ENCODE results near the gene B3GALT5. TPM values are rescaled to one million over a fixed set of nuclear protein-coding genes. Genes with fewer than 3 reads are reported as not detected.

B3GALT5 gene
- total RNA-seq (not detected in 2 replicates), polyA plus RNA-seq (not detected in 2 replicates), polyA minus RNA-seq (0.07 TPM in 1 of 2 replicates, not detected in the other)
- under 0.01 TPM for total RNA-seq (2013)

GRCh38 chr21:39612233-39613040, at the start of gene B3GALT5:
TSS of gene B3GALT5 (plus strand) at chr21:39612940. CDS start at chr21:39660560, 47,620 bp downstream.
- H3K9me3 Mint-ChIP-seq (ENCODE audit: insufficient read depth), result no peaks in the 10 kb centered on the region
- DNase-seq, result no peak
- CTCF ChIA-PET, result no interaction called here
- WGBS (ENCODE audit: insufficient coverage), result 8% methylated on average over 57 of the region's 63 CpGs
- peaks cover 40% of the 10 kb centered on the region for H3K27me3 Mint-ChIP-seq
- peaks cover 7% of the 10 kb centered on the region for H3K4me1 Mint-ChIP-seq
- intact Hi-C loops (cut with micrococcal nuclease), result no loop called here
- H3K4me2 ChIP-seq (replicated peaks; ENCODE audit: low read depth, low read length, poor library complexity, severe bottlenecking), result no peak within 1 kb of the TSS
- no peak for TF ChIP-seq EZH2 (IDR thresholded peaks at IDR 0.05; ENCODE audit: borderline replicate concordance, insufficient read depth, low read depth, low read length, poor library complexity, severe bottlenecking)
- no peak for TF ChIP-seq CTCF (IDR thresholded peaks at IDR 0.05)
- H3K36me3 ChIP-seq (replicated peaks in 1 of 2; ENCODE audit: control extremely low read depth in 1 of 2, control insufficient read depth in 1 of 2, extremely low read depth in 1 of 2, insufficient read depth in 2 of 2, low read length in 1 of 2), result no peaks in the 10 kb centered on the region
- H3K27ac Mint-ChIP-seq, result no peak within 1 kb of the TSS
- H3K27me3 ChIP-seq (replicated peaks in 1 of 4; ENCODE audit: control extremely low read depth in 1 of 4, control insufficient read depth in 3 of 4, insufficient read depth in 4 of 4, low read length in 3 of 4), result peaks cover 0 to 23% (median 4%) of the 10 kb centered on the region in 4 experiments
- H3K9me3 ChIP-seq (ENCODE audit: control extremely low read depth in 1 of 3, control insufficient read depth in 2 of 3, insufficient read depth in 1 of 3, low read length in 2 of 3), result peaks cover 0 to 17% (median 0%) of the 10 kb centered on the region in 3 donors
- H2AFZ ChIP-seq (ENCODE audit: insufficient read depth, low read depth, low read length, poor library complexity, severe bottlenecking), result no peak within 1 kb of the TSS
- H3K4me1 ChIP-seq (ENCODE audit: control insufficient read depth in 2 of 2, insufficient read depth in 2 of 2, low read length in 2 of 2), result no peaks in the 10 kb centered on the region
- H3K79me2 ChIP-seq (ENCODE audit: control insufficient read depth, insufficient read depth, low read length), result no peaks in the 10 kb centered on the region
- no peak within 1 kb of the TSS for H3K4me3 ChIP-seq (ENCODE audit: control extremely low read depth in 1 of 5, extremely low read depth in 1 of 5, insufficient read depth in 1 of 5, low read depth in 2 of 5, low read length in 4 of 5)
- POLR2A ChIA-PET, result no interaction called here
- ATAC-seq (ENCODE audit: low read depth), result no peak
- H3K9ac ChIP-seq (ENCODE audit: low read length), result no peak within 1 kb of the TSS
- H3K27ac ChIP-seq (ENCODE audit: low read length in 2 of 2), result no peak within 1 kb of the TSS
- H3K4me3 Mint-ChIP-seq, result no peak within 1 kb of the TSS
- no peaks in the 10 kb centered on the region for H4K20me1 ChIP-seq (ENCODE audit: control insufficient read depth, insufficient read depth, low read length, poor library complexity, severe bottlenecking)

- no peak for TF ChIP-seq EZH2 (IDR thresholded peaks at IDR 0.05; ENCODE audit: borderline replicate concordance, insufficient read depth, low read depth, low read length, poor library complexity, severe bottlenecking)
- no peak for TF ChIP-seq CTCF (IDR thresholded peaks at IDR 0.05)
- peaks cover 0 to 3% (median 0%) of the 10 kb centered on the region in 3 donors for H3K9me3 ChIP-seq (ENCODE audit: control extremely low read depth in 1 of 3, control insufficient read depth in 2 of 3, insufficient read depth in 1 of 3, low read length in 2 of 3)
- H3K9ac ChIP-seq (ENCODE audit: low read length), result no peak overlapping the region
- intact Hi-C loops (cut with micrococcal nuclease), result no loop called here
- H3K27me3 ChIP-seq (replicated peaks in 1 of 4; ENCODE audit: control extremely low read depth in 1 of 4, control insufficient read depth in 3 of 4, insufficient read depth in 4 of 4, low read length in 3 of 4), result no peaks in the 10 kb centered on the region
- ChIA-PET CTCF (interaction anchor here (1.0 kb wide), 1 partner anchor 46 kb away, joined by 3 read pairs; no protein-coding TSS in a partner anchor), POLR2A (no interaction called here)
- H3K4me2 ChIP-seq (replicated peaks; ENCODE audit: low read depth, low read length, poor library complexity, severe bottlenecking), result no peak overlapping the region
- no peak for ATAC-seq (ENCODE audit: low read depth)
- H3K4me3 Mint-ChIP-seq, result no peak overlapping the region
- no peak overlapping the region for H2AFZ ChIP-seq (ENCODE audit: insufficient read depth, low read depth, low read length, poor library complexity, severe bottlenecking)
- H4K20me1 ChIP-seq (ENCODE audit: control insufficient read depth, insufficient read depth, low read length, poor library complexity, severe bottlenecking), result no peaks in the 10 kb centered on the region
- DNase-seq, result no peak
- no peaks in the 10 kb centered on the region for H3K9me3 Mint-ChIP-seq (ENCODE audit: insufficient read depth)
- H3K36me3 ChIP-seq (replicated peaks in 1 of 2; ENCODE audit: control extremely low read depth in 1 of 2, control insufficient read depth in 1 of 2, extremely low read depth in 1 of 2, insufficient read depth in 2 of 2, low read length in 1 of 2), result no peaks in the 10 kb centered on the region
- no peak overlapping the region for H3K27ac Mint-ChIP-seq
- H3K4me1 ChIP-seq (ENCODE audit: control insufficient read depth in 2 of 2, insufficient read depth in 2 of 2, low read length in 2 of 2), result no peaks in the 10 kb centered on the region
- H3K27ac ChIP-seq (ENCODE audit: low read length in 2 of 2), result no peak overlapping the region
- H3K27me3 Mint-ChIP-seq, result no peaks in the 10 kb centered on the region
- no peaks in the 10 kb centered on the region for H3K79me2 ChIP-seq (ENCODE audit: control insufficient read depth, insufficient read depth, low read length)
- no peaks in the 10 kb centered on the region for H3K4me1 Mint-ChIP-seq
- 89% methylated on average over 1 of the region's 3 CpGs for WGBS (ENCODE audit: insufficient coverage)
- no peak overlapping the region for H3K4me3 ChIP-seq (ENCODE audit: control extremely low read depth in 1 of 5, extremely low read depth in 1 of 5, insufficient read depth in 1 of 5, low read depth in 2 of 5, low read length in 4 of 5)
Observed at GRCh38 chr21:39564200-39564599, 48.5 kb upstream of the B3GALT5 start.

All from B cell (primary cell).